HG03196 (cell line): ENCODE results near the gene AP2A2.

Experiments
- ATAC-seq: cut with Tn5 transposase; IDR thresholded peaks from one replicate; pipeline ENCODE4 v1.9.1; 2021; ENCODE audit not compliant: unreplicated experiment

Gene AP2A2

GRCh38 chr11:1053121-1053901 is 127.6 kb downstream of the AP2A2 start:
- no peak for ATAC-seq

- no peak for ATAC-seq
These were observed 128.8 kb downstream of the AP2A2 start for GRCh38 chr11:1054143-1055108.

GRCh38 chr11:1055109-1055703 is 129.5 kb downstream of the AP2A2 start:
- no peak for ATAC-seq

- no peak for ATAC-seq
These were observed 130.5 kb downstream of the AP2A2 start for GRCh38 chr11:1055990-1056771.

GRCh38 chr11:1057806-1058205 is 132.1 kb downstream of the AP2A2 start:
- ATAC-seq: no peak

- ATAC-seq: no peak
These were observed 134.1 kb downstream of the AP2A2 start for GRCh38 chr11:1059759-1060158.

GRCh38 chr11:1060410-1060809 is 134.7 kb downstream of the AP2A2 start:
- no peak for ATAC-seq

- ATAC-seq: no peak
These were observed 135.4 kb downstream of the AP2A2 start for GRCh38 chr11:1060852-1061616.
